ENCODE measurements around the gene NDNF.

DNA sequence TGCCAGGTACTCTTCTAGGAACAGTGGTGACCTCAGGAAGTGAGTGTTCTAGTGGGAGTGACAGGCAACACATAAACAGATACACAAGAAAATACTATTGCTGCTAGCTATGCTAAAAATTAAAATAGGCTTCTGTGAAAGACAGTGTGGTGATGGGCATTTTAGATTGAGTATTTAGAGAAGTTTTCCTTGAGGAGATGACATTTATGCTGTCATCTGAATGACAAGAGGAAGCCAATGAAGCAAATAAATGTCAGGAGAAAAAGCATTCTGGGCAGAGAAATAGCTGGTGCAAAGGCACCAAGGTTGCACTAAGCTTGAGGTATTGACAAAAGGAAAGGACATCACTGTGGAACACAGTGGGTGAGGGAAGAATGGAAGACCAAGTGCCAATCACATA lies 18.0 kb downstream of the NDNF start:
- no peak for TF ChIP-seq CTCF (IDR thresholded peaks at IDR 0.05; ENCODE audit: insufficient read depth, low read depth, low read length)
- no peak for TF ChIP-seq EZH2 (IDR thresholded peaks at IDR 0.05; ENCODE audit: insufficient read depth, low read length)
